HG02610 (cell line): Measurements from ENCODE around the gene BCR.
"Not testable (repeated sequence)": the region's sequence is repeated elsewhere in the genome, so short reads cannot be mapped to it uniquely, and the experiment has no call there.

Experiments
- ATAC-seq: cut with Tn5 transposase; IDR thresholded peaks from one replicate; pipeline ENCODE4 v1.9.1; 2021; ENCODE audit warnings: mild to moderate bottlenecking, moderate library complexity; ENCODE audit not compliant: unreplicated experiment

Gene BCR

GRCh38 chr22:23180301-23180892, at the start of gene BCR:
TSS of gene BCR (plus strand) at chr22:23180509. CDS start at chr22:23180961, 452 bp downstream.
- ATAC-seq = no peak

GRCh38 chr22:23130697-23131096, 49.6 kb upstream of the BCR start:
- ATAC-seq = no peak

- no peak for ATAC-seq
Measured at GRCh38 chr22:23131931-23132330, 48.4 kb upstream of the BCR start.

GRCh38 chr22:23132376-23133091, 47.8 kb upstream of the BCR start:
- ATAC-seq = no peak

- ATAC-seq = no peak
Measured at GRCh38 chr22:23133922-23134321, 46.4 kb upstream of the BCR start.

- not testable (repeated sequence) for ATAC-seq
Measured at GRCh38 chr22:23136991-23137390, 43.3 kb upstream of the BCR start.

GRCh38 chr22:23137468-23137867, 42.8 kb upstream of the BCR start:
- ATAC-seq = no peak

GRCh38 chr22:23137905-23138561, 42.3 kb upstream of the BCR start:
- no peak for ATAC-seq

GRCh38 chr22:23138584-23139435, 41.5 kb upstream of the BCR start:
- no peak for ATAC-seq

- ATAC-seq = no peak
Measured at GRCh38 chr22:23140385-23140784, 39.9 kb upstream of the BCR start.

GRCh38 chr22:23142546-23143105, 37.7 kb upstream of the BCR start:
- no peak for ATAC-seq

- ATAC-seq = no peak
Measured at GRCh38 chr22:23143119-23143518, 37.2 kb upstream of the BCR start.

- no peak for ATAC-seq
Measured at GRCh38 chr22:23144432-23144831, 35.9 kb upstream of the BCR start.

- ATAC-seq = no peak
Measured at GRCh38 chr22:23144932-23145877, 35.1 kb upstream of the BCR start, which contains the start of gene RAB36. TSS of gene RAB36 (plus strand) at chr22:23145477. CDS start at chr22:23146617, 1,140 bp downstream.

- no peak for ATAC-seq
Measured at GRCh38 chr22:23145878-23146470, 34.3 kb upstream of the BCR start.

- ATAC-seq = no peak
Measured at GRCh38 chr22:23146478-23147205, 33.7 kb upstream of the BCR start.

GRCh38 chr22:23147617-23148387, 32.5 kb upstream of the BCR start:
- ATAC-seq = no peak

- no peak for ATAC-seq
Measured at GRCh38 chr22:23149743-23150238, 30.5 kb upstream of the BCR start.
